Stimulated activated CD4-positive, alpha-beta T cell treated with anti-CD3 and anti-CD28 coated beads, Interleukin-1b, Interleukin-23, amount 100 ng/mL, for 4 hours (primary cell): Measurements from ENCODE around the gene STRC.
"Not testable (repeated sequence)": the region's sequence is repeated elsewhere in the genome, so short reads cannot be mapped to it uniquely, and the experiment has no call there.

ENCODE experiments used
- DNase-seq, 2 donors: peaks; one replicate each; pipeline ENCODE4 v3.0.0-alpha.2; 2020; ENCODE audit warnings: low read depth in 2 of 2

The STRC gene

DNA sequence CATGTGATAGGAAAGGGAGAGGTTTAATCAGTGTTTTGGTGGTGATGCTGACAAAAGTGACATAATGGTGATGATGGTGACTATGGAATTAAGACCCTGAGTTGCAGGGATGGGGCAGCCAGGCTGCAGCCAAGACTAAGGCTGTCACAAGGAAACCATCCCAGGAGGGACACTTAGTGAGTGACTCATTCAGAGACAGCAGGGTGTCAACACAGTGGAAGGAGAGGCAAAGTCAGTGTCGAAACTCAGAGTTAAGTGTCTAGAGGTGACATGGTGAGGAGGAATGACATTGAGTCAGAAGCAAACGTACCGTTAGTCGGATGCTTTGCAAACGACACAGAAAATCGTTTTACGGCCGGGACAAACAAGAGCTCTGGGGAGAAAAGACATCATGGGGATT is 54.8 kb downstream of the STRC start:
- DNase-seq = not testable (repeated sequence)

DNA sequence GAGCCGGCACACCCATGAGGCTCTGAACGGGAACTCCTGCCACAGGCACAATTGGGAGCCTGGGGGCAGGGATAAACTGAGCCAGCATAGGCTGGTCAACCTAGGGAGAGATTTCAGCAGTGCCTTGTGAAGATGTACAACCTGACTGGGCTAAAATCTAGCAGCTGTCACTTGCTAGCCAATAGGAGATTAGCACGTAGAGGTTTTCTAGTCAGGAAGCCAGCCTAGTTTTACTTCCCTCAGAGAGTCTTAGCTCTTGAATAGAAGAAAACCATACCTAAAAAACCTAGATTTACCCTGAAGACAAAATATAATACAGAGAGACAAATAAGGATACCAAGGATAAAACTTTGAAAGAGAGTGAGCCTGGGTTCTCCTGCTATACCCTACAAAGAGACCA is 55.8 kb downstream of the STRC start:
- not testable (repeated sequence) for DNase-seq

GRCh38 chr15:43552986-43553385 is 65.6 kb downstream of the STRC start:
- DNase-seq = no peak

DNA sequence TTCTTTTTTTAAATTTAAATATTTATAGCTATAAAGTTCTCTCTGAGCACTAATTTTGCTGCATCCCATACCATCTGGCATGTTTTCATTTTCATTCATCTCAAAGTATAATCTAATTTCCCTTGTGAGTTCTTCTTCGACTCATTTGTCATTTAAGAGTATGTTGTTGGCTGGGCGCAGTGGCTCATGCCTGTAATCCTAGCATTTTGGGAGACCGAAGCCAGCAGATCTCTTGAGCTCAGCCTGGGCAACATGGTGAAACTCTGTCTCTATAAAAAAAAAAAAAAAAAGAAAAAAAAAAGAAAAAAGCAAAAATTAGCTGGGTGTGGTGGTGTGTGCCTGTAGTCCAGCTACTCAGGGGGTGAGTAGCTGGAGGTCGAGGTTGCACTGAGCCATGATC is 66.3 kb downstream of the STRC start:
- no peak for DNase-seq

DNA sequence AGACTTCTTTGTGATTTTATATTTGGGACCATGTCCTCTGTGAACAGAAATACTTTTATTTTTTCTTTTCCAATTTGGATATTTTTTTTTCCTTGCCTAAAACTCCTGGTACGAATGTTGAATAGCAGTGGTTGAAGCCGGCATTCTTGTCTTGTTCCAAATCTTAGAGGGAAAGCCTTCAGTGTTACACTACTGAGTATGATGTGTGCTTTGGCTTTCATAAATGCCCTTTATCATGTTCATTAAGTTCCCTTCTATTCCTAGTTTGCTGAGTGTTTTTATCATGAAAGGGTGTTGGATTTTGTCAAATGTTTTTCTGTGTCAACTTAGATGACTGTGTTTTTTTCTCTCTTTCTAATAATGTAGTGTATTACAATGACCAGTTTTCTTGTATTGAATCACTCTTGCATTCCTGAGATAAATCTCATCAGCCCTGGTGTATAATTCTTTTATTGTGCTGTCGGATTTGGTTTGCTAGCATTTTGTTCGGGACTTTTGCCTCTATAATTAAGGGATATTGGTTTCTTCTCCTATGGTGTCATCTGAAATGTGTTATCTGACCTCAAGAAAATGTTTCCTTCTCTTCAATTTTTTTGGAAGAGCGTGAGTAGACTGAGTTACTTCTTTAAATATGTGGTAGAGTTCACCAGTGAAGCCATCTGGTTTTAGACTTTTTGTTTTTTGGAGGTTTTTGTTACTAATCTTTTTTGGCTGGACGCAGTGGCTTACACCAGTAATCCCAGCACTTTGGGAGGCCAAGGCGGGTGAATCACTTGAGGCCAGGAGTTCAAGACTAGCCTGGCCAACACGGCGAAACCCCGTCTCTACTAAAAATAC is 67.9 kb downstream of the STRC start:
- no peak for DNase-seq
